Lower lobe of right lung (tissue), 2 donors: ENCODE data around the gene JAG1. TPM values are rescaled to one million over a fixed set of nuclear protein-coding genes. Genes with fewer than 3 reads are reported as not detected.
"Not testable (repeated sequence)": the region's sequence is repeated elsewhere in the genome, so short reads cannot be mapped to it uniquely, and the experiment has no call there.

Experiments
- ATAC-seq, 2 donors: fragments of 200-7000 bp; cut with Tn5 transposase; one replicate each; pipeline ENCODE4 v1.9.1; 2020 to 2022; ENCODE audit warnings: mild to moderate bottlenecking in 2 of 2, moderate library complexity in 2 of 2
- DNase-seq: peaks from one replicate; pipeline ENCODE4 v3.0.0-alpha.2; 2020
- H3K27ac ChIP-seq: fragments of 200-600 bp; one replicate; pipeline ENCODE4 v1.8.0; 2022
- H3K27me3 ChIP-seq: fragments of 200-600 bp; one replicate; pipeline ENCODE4 v1.8.0; 2022; ENCODE audit warnings: low read depth
- H3K36me3 ChIP-seq: fragments of 200-600 bp; one replicate; pipeline ENCODE4 v1.8.0; 2022; ENCODE audit warnings: mild to moderate bottlenecking
- H3K4me1 ChIP-seq: fragments of 200-600 bp; one replicate; pipeline ENCODE4 v1.8.0; 2022
- H3K4me3 ChIP-seq: fragments of 200-600 bp; one replicate; pipeline ENCODE4 v1.8.0; 2022; ENCODE audit warnings: mild to moderate bottlenecking
- H3K9me3 ChIP-seq: fragments of 200-600 bp; one replicate; pipeline ENCODE4 v1.8.0; 2022
- CTCF ChIP-seq: fragments of 200-600 bp; IDR thresholded peaks from one replicate; pipeline ENCODE4 v1.8.0; 2022; ENCODE audit warnings: antibody characterized with exemption, mild to moderate bottlenecking
- intact Hi-C: fragments of 100-400 bp; cut with DNase I; formaldehyde crosslinking; loops from one replicate; pipeline ENCODE4 v1.11.0; 2022
- total RNA-seq: library from RNA; stranded (reverse); fragmentation: NEBNext Ultra II Directional; extraction: Animal tissue kit (Norgen Biotek cat#: 25700); gene quantifications from one replicate; pipeline ENCODE4 v1.2.1, GENCODE V29; 2021
- donor health status: DM: no; HTN: yes; CAD: no; lungs with severe emphysema.

Gene JAG1
- total RNA-seq, 1 donor from 2014 or later, result 60.1 TPM

- intact Hi-C loops, result no loop called here
- no peaks in the 10 kb centered on the region for H3K27me3 ChIP-seq
- H3K27ac ChIP-seq, result no peak overlapping the region
- DNase-seq (no peak), ATAC-seq (peak in 1 of 2 donors; percentile 44)
- H3K36me3 ChIP-seq, result no peaks in the 10 kb centered on the region
- H3K4me3 ChIP-seq, result no peak overlapping the region
- no peaks in the 10 kb centered on the region for H3K9me3 ChIP-seq
- H3K4me1 ChIP-seq, result no peaks in the 10 kb centered on the region
- TF ChIP-seq CTCF, result no peak
Measured at GRCh38 chr20:10619427-10619826, 54.4 kb downstream of the JAG1 start.

DNA sequence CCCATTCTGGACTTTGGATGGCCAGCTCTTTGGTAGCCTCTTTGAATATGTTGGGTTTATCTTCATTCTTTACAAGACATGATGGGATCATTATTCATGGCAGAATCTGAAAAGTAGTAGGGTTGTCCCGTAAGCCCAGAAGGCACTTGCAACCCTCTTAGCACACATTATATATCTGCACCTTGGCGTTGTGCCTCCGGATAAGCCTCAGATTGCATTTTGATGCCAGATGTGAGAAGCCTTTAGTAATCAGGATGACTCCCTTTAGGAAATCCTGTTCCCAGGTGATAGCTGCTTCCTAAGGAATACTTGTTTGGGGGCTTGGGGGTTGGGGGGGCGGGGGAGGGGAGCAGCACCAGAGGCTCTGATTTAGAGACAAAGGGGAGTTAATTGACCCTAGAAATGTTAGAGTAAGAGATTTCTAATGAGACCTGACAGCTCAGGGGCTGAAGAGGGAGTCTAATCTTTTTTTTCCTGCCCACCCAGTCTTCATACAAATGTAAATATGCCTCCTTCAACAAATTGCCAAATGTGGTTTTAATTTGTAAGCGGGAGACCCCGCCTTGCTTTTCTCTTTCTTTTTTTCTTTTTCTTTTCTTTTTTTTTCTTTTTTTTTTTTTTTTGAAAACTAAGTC, 55.1 kb downstream of the JAG1 start:
- H3K4me3 ChIP-seq, result no peak overlapping the region
- no peaks in the 10 kb centered on the region for H3K36me3 ChIP-seq
- H3K4me1 ChIP-seq, result no peaks in the 10 kb centered on the region
- no peak for DNase-seq
- no peak for TF ChIP-seq CTCF
- ATAC-seq, result no peak
- no peak overlapping the region for H3K27ac ChIP-seq
- no peaks in the 10 kb centered on the region for H3K9me3 ChIP-seq
- H3K27me3 ChIP-seq, result no peaks in the 10 kb centered on the region
- intact Hi-C loops, result no loop called here

DNA sequence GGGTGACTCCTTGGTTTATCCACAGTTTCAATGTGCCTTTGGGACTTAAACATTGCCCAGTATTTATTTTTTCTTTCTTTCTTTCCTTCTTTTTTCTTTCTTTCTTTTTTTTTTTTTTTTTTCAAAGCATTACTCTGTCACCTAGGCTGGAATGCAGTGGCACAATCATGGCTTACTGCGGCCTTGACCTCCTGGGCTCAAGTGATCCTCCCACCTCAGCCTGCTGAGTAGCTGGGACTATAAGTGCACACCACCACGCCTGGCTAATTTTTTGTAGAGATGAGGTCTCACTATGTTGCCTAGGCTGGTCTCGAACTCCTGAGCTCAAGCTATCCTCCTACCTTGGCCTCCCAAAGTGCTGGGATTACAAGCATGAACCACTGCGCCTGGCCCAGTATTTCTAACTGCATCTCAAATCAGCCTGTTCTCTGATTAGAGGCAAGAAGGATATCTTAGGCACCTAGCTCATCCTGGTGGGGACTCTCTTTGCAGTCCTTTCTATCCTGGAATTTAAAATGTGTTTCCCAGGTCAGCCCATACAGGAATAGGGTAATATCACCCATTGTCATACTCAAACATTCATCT, 56.2 kb downstream of the JAG1 start:
- H3K4me3 ChIP-seq, H3K27me3 ChIP-seq, H3K4me1 ChIP-seq, intact Hi-C loops, DNase-seq, H3K9me3 ChIP-seq, ATAC-seq, H3K36me3 ChIP-seq, H3K27ac ChIP-seq: not testable (repeated sequence)

GRCh38 chr20:10616212-10616611, 57.6 kb downstream of the JAG1 start:
- no peaks in the 10 kb centered on the region for H3K36me3 ChIP-seq
- H3K4me1 ChIP-seq, result no peaks in the 10 kb centered on the region
- H3K4me3 ChIP-seq, result no peak overlapping the region
- no peaks in the 10 kb centered on the region for H3K27me3 ChIP-seq
- no peak overlapping the region for H3K27ac ChIP-seq
- TF ChIP-seq CTCF, result no peak
- no peaks in the 10 kb centered on the region for H3K9me3 ChIP-seq
- no peak for ATAC-seq
- intact Hi-C loops, result no loop called here
- DNase-seq, result no peak

GRCh38 chr20:10613911-10614310, 59.9 kb downstream of the JAG1 start:
- DNase-seq, result no peak
- ATAC-seq, result no peak
- TF ChIP-seq CTCF, result no peak
- no peaks in the 10 kb centered on the region for H3K9me3 ChIP-seq
- H3K4me3 ChIP-seq, result no peak overlapping the region
- H3K36me3 ChIP-seq, result no peaks in the 10 kb centered on the region
- H3K27me3 ChIP-seq, result no peaks in the 10 kb centered on the region
- H3K4me1 ChIP-seq, result no peaks in the 10 kb centered on the region
- H3K27ac ChIP-seq, result no peak overlapping the region
- intact Hi-C loops, result no loop called here

DNA sequence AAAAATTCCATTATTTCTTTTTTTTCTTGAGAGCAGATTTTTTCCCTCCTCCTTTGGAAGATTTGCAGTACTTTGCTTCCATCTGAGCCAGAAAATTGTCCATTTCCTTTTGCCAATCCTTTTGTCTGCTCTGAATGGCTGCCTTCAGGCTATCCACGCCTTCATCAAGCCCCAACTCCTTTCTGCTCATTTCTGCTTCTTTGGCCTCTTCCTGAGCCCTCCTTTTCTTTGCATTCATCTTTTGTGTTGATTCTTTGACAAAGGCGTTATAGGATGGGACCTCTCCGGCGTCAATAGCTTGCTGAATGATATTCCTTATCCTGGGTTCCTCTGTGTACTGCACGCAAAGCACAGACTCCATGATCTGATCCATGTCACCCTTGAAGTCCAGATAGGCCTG, 60.4 kb downstream of the JAG1 start:
- H3K27me3 ChIP-seq, H3K4me3 ChIP-seq, intact Hi-C loops, ATAC-seq, H3K27ac ChIP-seq, H3K9me3 ChIP-seq, DNase-seq, H3K36me3 ChIP-seq, H3K4me1 ChIP-seq: not testable (repeated sequence)
